Stimulated activated CD8-positive, alpha-beta memory T cell treated with anti-CD3 and anti-CD28 coated beads, Interleukin-7, amount 100 ng/mL, for 1 hour (primary cell): ENCODE measurements around the gene FMO5.
"Not testable (repeated sequence)": the region's sequence is repeated elsewhere in the genome, so short reads cannot be mapped to it uniquely, and the experiment has no call there.

Source experiments
- DNase-seq, 2 donors: peaks; one replicate each; pipeline ENCODE4 v3.0.0-alpha.2; 2020; ENCODE audit warnings: low read depth in 2 of 2

Gene FMO5

GRCh38 chr1:147208619-147209018, 16.5 kb downstream of the FMO5 start:
- DNase-seq, result no peak

GRCh38 chr1:147207192-147207591, 17.9 kb downstream of the FMO5 start:
- no peak for DNase-seq

- no peak for DNase-seq
Observed at GRCh38 chr1:147204080-147204479, 21.1 kb downstream of the FMO5 start.

- DNase-seq, result no peak
Observed at GRCh38 chr1:147202576-147202975, 22.6 kb downstream of the FMO5 start.

GRCh38 chr1:147201786-147202185, 23.4 kb downstream of the FMO5 start:
- DNase-seq, result no peak

GRCh38 chr1:147201276-147201675, 23.9 kb downstream of the FMO5 start:
- no peak for DNase-seq

- DNase-seq, result not testable (repeated sequence)
Observed at GRCh38 chr1:147197324-147197723, 27.8 kb downstream of the FMO5 start.

- DNase-seq, result no peak
Observed at GRCh38 chr1:147189514-147189913, 35.6 kb downstream of the FMO5 start.

- no peak for DNase-seq
Observed at GRCh38 chr1:147185432-147185831, 39.7 kb downstream of the FMO5 start.

GRCh38 chr1:147177611-147178380, 47.3 kb downstream of the FMO5 start:
- no peak for DNase-seq

- peak; percentile 76 to 80 for DNase-seq
Observed at GRCh38 chr1:147172168-147173016, 52.7 kb downstream of the FMO5 start, which contains the start of gene PRKAB2. Gene PRKAB2, minus strand, starts transcription at chr1:147172470. Its CDS starts 326 bp downstream, at chr1:147172144.

GRCh38 chr1:147171399-147172167, 53.6 kb downstream of the FMO5 start:
- no peak for DNase-seq

GRCh38 chr1:147169840-147170674, 55.1 kb downstream of the FMO5 start:
- DNase-seq, result no peak

GRCh38 chr1:147169171-147169570, 56.0 kb downstream of the FMO5 start:
- DNase-seq, result no peak

GRCh38 chr1:147168626-147169058, 56.5 kb downstream of the FMO5 start:
- DNase-seq, result no peak

- DNase-seq, result no peak
Observed at GRCh38 chr1:147167365-147167764, 57.8 kb downstream of the FMO5 start.

GRCh38 chr1:147163019-147163418, 62.1 kb downstream of the FMO5 start:
- DNase-seq, result no peak

- no peak for DNase-seq
Observed at GRCh38 chr1:147162093-147162492, 63.0 kb downstream of the FMO5 start.

- DNase-seq, result not testable (repeated sequence)
Observed at GRCh38 chr1:147157116-147157515, 68.0 kb downstream of the FMO5 start.

GRCh38 chr1:147156642-147157041, 68.5 kb downstream of the FMO5 start:
- no peak for DNase-seq

- no peak for DNase-seq
Observed at GRCh38 chr1:147152772-147153171, 72.4 kb downstream of the FMO5 start.
